H1 (cell line): ENCODE data around the gene LIMK2. TPM values are rescaled to one million over a fixed set of nuclear protein-coding genes. Genes with fewer than 3 reads are reported as not detected.

Source experiments
- CTCF ChIA-PET: fragments of 300-600 bp; sonication (Branson Sonifier 250); formaldehyde crosslinking; loops from one replicate; lab custom pipeline; 2021; ENCODE audit not compliant: partially characterized antibody; lab: Charles Lee
- POLR2A ChIA-PET: fragments of 300-600 bp; sonication (Branson Sonifier 250); formaldehyde crosslinking; loops from one replicate; lab custom pipeline; 2021; ENCODE audit warnings: inconsistent platforms; ENCODE audit not compliant: partially characterized antibody; lab: Charles Lee
- DNase-seq, 2 experiments: peaks; one replicate each; pipeline versions ENCODE4 v3.0.0 to v3.0.0-alpha.2; 2010 to 2022; ENCODE audit warnings: low spot score in 2 of 2, low read depth in 1 of 2, mixed read lengths in 1 of 2
- FAIRE-seq: peaks from 2 replicates; lab custom pipeline; 2011; peaks lifted over from hg19 to GRCh38; lab: Jason Lieb, UNC
- H2AFZ ChIP-seq: 2 replicates; pipeline ENCODE4 v1.8.1; 2012; ENCODE audit warnings: low read length, inconsistent platforms
- H2AK5ac ChIP-seq: 2 replicates; pipeline ENCODE4 v1.6.1; 2013; ENCODE audit warnings: low read depth, low read length
- H2BK120ac ChIP-seq: replicated peaks from 2 replicates; pipeline ENCODE3; 2013; ENCODE audit warnings: low read depth, low read length, inconsistent platforms
- H2BK12ac ChIP-seq: 2 replicates; pipeline ENCODE4 v1.6.1; 2013; ENCODE audit warnings: low read depth, low read length
- H2BK15ac ChIP-seq: 2 replicates; pipeline ENCODE4 v1.6.1; 2013; ENCODE audit warnings: low read length
- H2BK20ac ChIP-seq: 2 replicates; pipeline ENCODE4 v1.6.1; 2013; ENCODE audit warnings: low read length
- H2BK5ac ChIP-seq: 2 replicates; pipeline ENCODE4 v1.6.1; 2013; ENCODE audit warnings: low read depth, low read length
- H3K14ac ChIP-seq: 2 replicates; pipeline ENCODE4 v1.6.1; 2013; ENCODE audit warnings: inconsistent platforms; ENCODE audit not compliant: insufficient read length
- H3K18ac ChIP-seq: 2 replicates; pipeline ENCODE4 v1.6.1; 2013; ENCODE audit warnings: low read length; ENCODE audit errors: extremely low read depth
- H3K23ac ChIP-seq: 2 replicates; pipeline ENCODE4 v1.6.1; 2013; ENCODE audit warnings: inconsistent platforms; ENCODE audit not compliant: insufficient read length
- H3K23me2 ChIP-seq: 2 replicates; pipeline ENCODE4 v1.6.1; 2013; ENCODE audit warnings: low read depth, low read length
- H3K27ac ChIP-seq: 2 replicates; pipeline ENCODE4 v1.6.1; 2011; ENCODE audit warnings: low read depth, low read length, inconsistent platforms
- H3K27me3 ChIP-seq, 4 experiments: replicated peaks in 1 of 4; 1 replicate in 1 of 4; 2 replicates in 3 of 4; pipeline versions ENCODE4 v1.6.1 to v1.8.1; 2011 to 2013; ENCODE audit warnings: low read length in 3 of 4, mild to moderate bottlenecking in 3 of 4, inconsistent platforms in 2 of 4, mixed read lengths in 2 of 4, moderate library complexity in 1 of 4; ENCODE audit not compliant: control insufficient read depth in 3 of 4, insufficient read depth in 3 of 4; ENCODE audit errors: extremely low read depth in 1 of 4
- H3K36me3 ChIP-seq, 4 experiments: 2 replicates each; pipeline versions ENCODE4 v1.6.1 to v1.8.1; 2011 to 2013; ENCODE audit warnings: mild to moderate bottlenecking in 4 of 4, low read length in 3 of 4, moderate library complexity in 2 of 4, control low read depth in 1 of 4, inconsistent platforms in 1 of 4; ENCODE audit not compliant: insufficient read depth in 4 of 4, control insufficient read depth in 2 of 4
- H3K4ac ChIP-seq: replicated peaks from 2 replicates; pipeline ENCODE3; 2013; ENCODE audit warnings: low read length, low read depth, mixed read lengths, inconsistent platforms; ENCODE audit not compliant: insufficient read length
- H3K4me1 ChIP-seq, 4 experiments: replicated peaks in 1 of 4; 1 replicate in 1 of 4; 2 replicates in 3 of 4; pipeline versions ENCODE4 v1.6.1 to v1.8.1; 2011 to 2013; ENCODE audit warnings: low read length in 3 of 4, inconsistent platforms in 2 of 4, mixed read lengths in 1 of 4; ENCODE audit not compliant: insufficient read depth in 4 of 4, control insufficient read depth in 3 of 4
- H3K4me2 ChIP-seq, 2 experiments: 2 replicates each; pipeline versions ENCODE4 v1.6.1 to v1.8.1; 2011 to 2013; ENCODE audit warnings: low read depth in 2 of 2, low read length in 2 of 2, control low read depth in 1 of 2, inconsistent platforms in 1 of 2, mild to moderate bottlenecking in 1 of 2; ENCODE audit not compliant: insufficient read depth in 1 of 2
- H3K4me3 ChIP-seq, 4 experiments: fragments of 200-600, 300-600 bp in 1 of 4; sonication (generic), shearing (Covaris generic), sonication (Bioruptor Twin) in 1 of 4; 2 replicates each; pipeline versions ENCODE4 v1.5.1 to v1.8.1; 2011 to 2016; ENCODE audit warnings: low read length in 4 of 4, low read depth in 3 of 4, control low read depth in 2 of 4, inconsistent platforms in 2 of 4, mild to moderate bottlenecking in 2 of 4, mixed read lengths in 1 of 4, moderate library complexity in 1 of 4; ENCODE audit not compliant: insufficient read depth in 2 of 4; ENCODE audit errors: extremely low read depth in 1 of 4
- H3K56ac ChIP-seq: replicated peaks from 2 replicates; pipeline ENCODE3; 2013; ENCODE audit warnings: low read depth, mild to moderate bottlenecking, mixed read lengths, low read length, inconsistent platforms; ENCODE audit not compliant: insufficient read length
- H3K79me1 ChIP-seq: 2 replicates; pipeline ENCODE4 v1.6.1; 2013; ENCODE audit warnings: low read depth, low read length, control low read depth
- H3K79me2 ChIP-seq, 2 experiments: 2 replicates each; pipeline versions ENCODE4 v1.6.1 to v1.8.1; 2012 to 2013; ENCODE audit warnings: low read length in 2 of 2, mild to moderate bottlenecking in 2 of 2, inconsistent platforms in 1 of 2; ENCODE audit not compliant: insufficient read depth in 2 of 2, control insufficient read depth in 1 of 2
- H3K9ac ChIP-seq, 4 experiments: replicated peaks in 1 of 4; 1 replicate in 1 of 4; 2 replicates in 3 of 4; pipeline versions ENCODE4 v1.6.1 to v1.8.1; 2011 to 2013; ENCODE audit warnings: low read depth in 3 of 4, low read length in 3 of 4, control low read depth in 2 of 4, mild to moderate bottlenecking in 2 of 4, moderate library complexity in 2 of 4, inconsistent platforms in 1 of 4; ENCODE audit errors: extremely low read depth in 1 of 4
- H3K9me3 ChIP-seq, 2 experiments: 2 replicates each; pipeline versions ENCODE4 v1.6.1 to v1.8.1; 2012 to 2013; ENCODE audit warnings: mild to moderate bottlenecking in 2 of 2, moderate library complexity in 2 of 2, control low read depth in 1 of 2, inconsistent platforms in 1 of 2, low read depth in 1 of 2, low read length in 1 of 2, mixed read lengths in 1 of 2; ENCODE audit not compliant: insufficient read depth in 2 of 2
- H4K20me1 ChIP-seq, 2 experiments: replicated peaks in 1 of 2; 2 replicates each; pipeline versions ENCODE3 to v1.8.1; 2011 to 2013; ENCODE audit warnings: inconsistent platforms in 2 of 2, low read length in 2 of 2, mild to moderate bottlenecking in 1 of 2; ENCODE audit not compliant: insufficient read depth in 2 of 2, control insufficient read depth in 1 of 2
- H4K5ac ChIP-seq: 2 replicates; pipeline ENCODE4 v1.6.1; 2013; ENCODE audit warnings: low read length, low read depth, mixed read lengths, inconsistent platforms; ENCODE audit not compliant: insufficient read length
- H4K8ac ChIP-seq: 2 replicates; pipeline ENCODE4 v1.8.0; 2013; ENCODE audit warnings: mild to moderate bottlenecking, moderate library complexity, low read length, inconsistent platforms; ENCODE audit not compliant: insufficient read depth; ENCODE audit errors: extremely low read depth
- H4K91ac ChIP-seq: replicated peaks from 2 replicates; pipeline ENCODE3; 2013; ENCODE audit warnings: low read length, mixed read lengths, inconsistent platforms; ENCODE audit not compliant: insufficient read length
- BACH1 ChIP-seq: IDR thresholded peaks from 2 replicates; pipeline ENCODE4 v1.6.1; 2012; ENCODE audit warnings: low read length, improper control_type of control experiment
- CEBPB ChIP-seq: IDR thresholded peaks from 2 replicates; pipeline ENCODE4 v1.6.1; 2012; ENCODE audit warnings: low read depth, low read length
- CHD1 ChIP-seq: IDR thresholded peaks from 2 replicates; pipeline ENCODE4 v1.6.1; 2012; ENCODE audit warnings: low read depth, low read length, improper control_type of control experiment
- CHD2 ChIP-seq: IDR thresholded peaks from 2 replicates; pipeline ENCODE4 v1.6.1; 2012; ENCODE audit warnings: low read length, improper control_type of control experiment
- E2F6 ChIP-seq: IDR thresholded peaks from 2 replicates; pipeline ENCODE4 v1.6.1; 2012; ENCODE audit warnings: inconsistent platforms
- GABPA ChIP-seq: IDR thresholded peaks from 2 replicates; pipeline ENCODE4 v1.6.1; 2011; ENCODE audit warnings: mild to moderate bottlenecking, low read length, moderate library complexity, borderline replicate concordance; ENCODE audit not compliant: insufficient read depth
- KDM5A ChIP-seq: fragments of 200-600 bp; IDR thresholded peaks from 2 replicates; pipeline ENCODE4 v1.7.1; 2012; ENCODE audit warnings: mild to moderate bottlenecking, low read length, inconsistent platforms, mixed read lengths
- SIRT6 ChIP-seq: IDR thresholded peaks from one replicate; pipeline ENCODE4 v1.7.1; 2012; ENCODE audit warnings: low read length, inconsistent platforms
- SP2 ChIP-seq: IDR thresholded peaks from 2 replicates; pipeline ENCODE4 v1.6.1; 2012; ENCODE audit warnings: mild to moderate bottlenecking, low read length, inconsistent platforms
- SUZ12 ChIP-seq: fragments of 200-600 bp; sonication (generic); IDR thresholded peaks from 2 replicates; pipeline ENCODE4 v1.6.1; 2012; ENCODE audit warnings: mild to moderate bottlenecking, inconsistent platforms, low read length, moderate library complexity, mixed read lengths
- TAF1 ChIP-seq: IDR thresholded peaks from 2 replicates; pipeline ENCODE4 v1.6.1; 2011; ENCODE audit warnings: mild to moderate bottlenecking, low read depth, low read length
- ZNF274 ChIP-seq: IDR thresholded peaks from 2 replicates; pipeline ENCODE4 v1.7.0; 2012; ENCODE audit warnings: low read length, borderline replicate concordance; ENCODE audit errors: extremely low read depth
- WGBS, 2 experiments: shearing (Covaris generic) in 1 of 2; methylation state at CpG; one replicate each; pipeline versions ENCODE4 v1.1.6 to v1.1.7; 2013 to 2015; ENCODE audit warnings: low lambda C conversion rate in 2 of 2, mixed read lengths in 2 of 2, inconsistent platforms in 1 of 2, low coverage in 1 of 2, missing lambda C conversion rate in 1 of 2; ENCODE audit not compliant: insufficient replicate concordance in 2 of 2, insufficient coverage in 1 of 2, insufficient read length in 1 of 2; ENCODE audit errors: extremely low coverage in 1 of 2, missing lambda C conversion rate in 1 of 2; 5-methylcytosine and 5-hydroxymethylcytosine counted together
- polyA plus RNA-seq, 7 experiments: library from polyadenylated mRNA; depleted of rRNA in 3 of 7; stranded (reverse) in 5 of 7; unstranded in 2 of 7; fragments of >200 nt in 5 of 7; fragments of 200-250 nt in 2 of 7; gene quantifications; 1 replicate in 5 of 7; 2 replicates in 1 of 7; 4 replicates in 1 of 7; pipeline versions ENCODE4 v1.2.1 to v1.2.3, GENCODE V29; 2011 to 2013; ENCODE audit warnings: missing spikeins in 2 of 7, mixed read lengths in 2 of 7
- total RNA-seq: library from RNA; stranded (reverse); fragmentation: NEBNext Ultra II Directional; extraction: Animal tissue kit (Norgen Biotek cat#: 25700); gene quantifications from 2 replicates; pipeline ENCODE4 v1.2.1, GENCODE V29; 2021

The LIMK2 gene
- total and polyA plus RNA-seq, 2 of the 8 experiments (the other 6 are each of a cell fraction or from before 2014, with no cell fraction given): 13.2 to 37.6 TPM

GRCh38 chr22:31184015-31184414, 28.1 kb upstream of the LIMK2 start:
- Histone ChIP-seq H3K4me1 (no peaks in the 10 kb centered on the region), H3K56ac (no peak overlapping the region), H3K27ac (no peak overlapping the region), H2AK5ac (no peak overlapping the region), H3K4ac (no peak overlapping the region), H4K5ac (no peak overlapping the region), H3K79me1 (peaks cover 4% of the 10 kb centered on the region), H3K4me3 (no peak overlapping the region), H4K8ac (no peak overlapping the region), H3K9me3 (peaks cover 0 to 10% of the 10 kb centered on the region in 2 experiments; a peak in 1 of 4 replicates), H3K9ac (no peak overlapping the region), H3K36me3 (peaks cover 0 to 3% (median 1%) of the 10 kb centered on the region in 4 experiments; a peak in 2 of 8 replicates), H3K14ac (no peak overlapping the region), H2BK12ac (no peak overlapping the region), H3K23me2 (no peaks in the 10 kb centered on the region), H2BK5ac (no peak overlapping the region), H3K18ac (no peak overlapping the region), H3K27me3 (no peaks in the 10 kb centered on the region), H3K23ac (no peak overlapping the region), H2BK20ac (no peak overlapping the region), H4K20me1 (no peaks in the 10 kb centered on the region), H3K79me2 (no peaks in the 10 kb centered on the region; a peak in 1 of 4 replicates), H3K4me2 (no peak overlapping the region), H4K91ac (no peak overlapping the region), H2BK120ac (no peak overlapping the region), H2AFZ (no peak overlapping the region), H2BK15ac (no peak overlapping the region)
- ChIA-PET POLR2A (no interaction called here), CTCF (no interaction called here)
- FAIRE-seq: no peak
- 98% methylated on average over 6 of the region's 30 CpGs; no CpG with 5 or more reads in 1 of the 2 experiments for WGBS, 2 experiments
- TF ChIP-seq CEBPB (no peak), GABPA (no peak), SUZ12 (no peak), E2F6 (no peak), ZNF274 (no peak), BACH1 (no peak), KDM5A (no peak), SP2 (no peak), CHD1 (no peak), CHD2 (no peak), TAF1 (no peak), SIRT6 (no peak)
- DNase-seq: no peak
